ENCODE measurements around the gene SWSAP1. TPM values are rescaled to one million over a fixed set of nuclear protein-coding genes. Genes with fewer than 3 reads are reported as not detected.

Gene SWSAP1
- total and polyA plus RNA-seq, 2 of the 4 experiments (the other 2 are of a cell fraction) = 0.36 to 1.6 TPM

DNA sequence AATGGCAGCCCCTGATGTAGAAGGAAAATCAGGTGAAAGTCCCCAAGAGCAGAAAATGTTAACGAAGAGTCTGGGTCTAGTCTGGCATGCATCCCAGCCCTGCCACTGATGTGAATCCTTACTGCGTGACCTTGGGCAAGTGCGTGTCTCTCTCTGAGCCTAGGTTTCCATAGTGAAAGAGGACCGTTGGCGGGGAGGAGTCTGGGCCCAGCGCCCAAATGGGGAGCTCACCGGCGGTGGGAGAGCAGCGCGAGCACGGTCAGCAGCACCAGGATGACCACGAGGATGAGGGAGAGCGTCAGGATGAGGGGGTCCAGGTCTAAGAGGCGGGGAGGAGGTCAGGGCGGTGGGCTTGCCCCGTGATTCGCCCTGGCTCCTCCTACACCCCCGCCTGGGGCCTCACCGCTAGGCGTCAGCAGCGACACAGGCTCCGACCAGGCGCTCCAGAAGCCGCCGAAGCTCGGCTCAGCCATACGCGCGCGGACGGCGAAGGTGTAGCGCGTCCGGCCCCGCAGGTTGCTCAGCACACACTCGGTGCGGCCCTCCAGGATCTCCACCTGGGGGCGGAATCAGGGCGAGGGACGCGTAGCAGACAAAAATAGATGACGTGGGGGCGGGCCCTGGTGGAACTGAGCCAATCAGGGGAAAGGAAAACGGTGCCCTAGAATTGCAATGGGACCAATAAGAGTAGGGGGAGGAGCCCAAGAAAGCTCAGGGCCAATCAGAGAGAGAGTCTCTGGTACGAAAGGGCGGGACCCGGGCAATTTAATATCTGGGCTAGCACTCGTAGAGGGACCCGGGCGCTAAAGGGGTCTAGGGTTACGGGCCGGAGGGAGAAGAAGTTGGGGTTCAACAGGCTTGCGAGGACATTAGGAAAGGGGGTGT lies 6.4 kb downstream of the SWSAP1 start:
- Histone ChIP-seq H4K5ac (ENCODE audit: low read depth, low read length) (peak overlapping the region; percentile 60; the same call in 1 of the 2 replicates), H4K8ac (ENCODE audit: low read depth in 2 of 2, low read length in 2 of 2) (peak overlapping the region; percentile 9 to 71; a peak in 2 of 4 replicates), H2AK9ac (replicated peaks; ENCODE audit: low read depth, low read length, poor library complexity) (peak overlapping the region; percentile 68), H2BK120ac (ENCODE audit: low read depth, low read length) (peak overlapping the region; percentile 45), H3K79me1 (ENCODE audit: low read depth in 1 of 2, low read length in 2 of 2) (peaks cover 8 to 25% of the 10 kb centered on the region in 2 experiments), H3K9ac (ENCODE audit: low read depth, low read length) (peak overlapping the region; percentile 65), H4K91ac (ENCODE audit: insufficient read depth, low read depth, low read length) (peak overlapping the region; percentile 81; the same call in 1 of the 2 replicates), H2BK15ac (ENCODE audit: low read depth, low read length) (peak overlapping the region; percentile 22; the same call in 1 of the 3 replicates), H2BK5ac (ENCODE audit: low read depth, low read length, poor library complexity, severe bottlenecking) (peak overlapping the region; percentile 81), H3K9me1 (ENCODE audit: insufficient read depth, low read length) (peaks cover 23% of the 10 kb centered on the region), H3K27me3 (ENCODE audit: control insufficient read depth, insufficient read depth, low read length) (no peaks in the 10 kb centered on the region; the same call in 1 of the 2 replicates), H3K18ac (ENCODE audit: low read depth, low read length) (peak overlapping the region; percentile 43), H3K4me2 (ENCODE audit: low read depth, low read length) (peak overlapping the region; percentile 97), H3K27ac (ENCODE audit: insufficient read depth, low read length) (peak overlapping the region; percentile 62), H3K36me3 (ENCODE audit: control insufficient read depth, insufficient read depth, low read length) (no peaks in the 10 kb centered on the region), H4K20me1 (ENCODE audit: insufficient read depth, low read length) (peaks cover 11% of the 10 kb centered on the region; the same call in 1 of the 2 replicates), H2BK20ac (ENCODE audit: low read depth, low read length) (no peak overlapping the region), H3K4me1 (ENCODE audit: control insufficient read depth, insufficient read depth, low read length) (peaks cover 20% of the 10 kb centered on the region), H3K9me3 (ENCODE audit: control insufficient read depth, insufficient read depth, low read length) (no peaks in the 10 kb centered on the region), H2AK5ac (ENCODE audit: low read depth, low read length) (peak overlapping the region; percentile 51), H3K14ac (replicated peaks; ENCODE audit: low read depth, low read length) (0 out of 2 replicates have a peak overlapping the region, but pooled peaks have one; percentile 4), H3K56ac (ENCODE audit: extremely low read depth, insufficient read depth, low read length) (no peak overlapping the region), H3K4ac (ENCODE audit: low read depth, low read length) (peak overlapping the region; percentile 29), H3K23ac (ENCODE audit: low read depth, low read length) (peak overlapping the region; percentile 41; the same call in 1 of the 2 replicates), H2AFZ (replicated peaks; ENCODE audit: low read length, poor library complexity) (peak overlapping the region; percentile 96), H3K4me3 (ENCODE audit: insufficient read depth, low read depth, low read length) (peak overlapping the region; percentile 86)
- ChIA-PET CTCF (interaction anchor here (0.5 to 2.9 kb wide), 17 partner anchors 11 to 178 kb away, joined by 3 to 9 read pairs (median 4); partner anchors contain the start of genes ELOF1, ODAD3 and PRKCSH), POLR2A (ENCODE audit: unreplicated experiment) (interaction anchor here (0.5 to 1.3 kb wide), 4 partner anchors 11 to 87 kb away, joined by 3 to 14 read pairs (median 4); no protein-coding TSS in a partner anchor)
- in situ Hi-C loops (cut with MboI; ENCODE audit: low sequenced_read_pairs) (no loop called here), intact Hi-C loops (cut with micrococcal nuclease) (loop anchor here (1.0 to 5.0 kb wide), 3 partner anchors 41 to 102 kb away; no protein-coding TSS in a partner anchor), dilution Hi-C loops (cut with HindIII; ENCODE audit: low sequenced_read_pairs, unreplicated experiment) (no loop called here)
- WGBS, 2 experiments (ENCODE audit: extremely low coverage in 2 of 2, insufficient read length in 1 of 2) = 1% methylated on average over 34 of the region's 54 CpGs; no CpG with 5 or more reads in 1 of the 2 experiments
- no TSS peak for BruUV-seq (replicated peaks)
- peak; percentile 93 for DNase-seq
- ATAC-seq (ENCODE audit: low read depth) = peak; percentile 88
- no peak for TF ChIP-seq MAFK (IDR thresholded peaks at IDR 0.05; ENCODE audit: low read depth, low read length)
- no peak for TF ChIP-seq CEBPB (IDR thresholded peaks at IDR 0.05; ENCODE audit: low read depth, low read length)
- TF ChIP-seq, protein P1, sequence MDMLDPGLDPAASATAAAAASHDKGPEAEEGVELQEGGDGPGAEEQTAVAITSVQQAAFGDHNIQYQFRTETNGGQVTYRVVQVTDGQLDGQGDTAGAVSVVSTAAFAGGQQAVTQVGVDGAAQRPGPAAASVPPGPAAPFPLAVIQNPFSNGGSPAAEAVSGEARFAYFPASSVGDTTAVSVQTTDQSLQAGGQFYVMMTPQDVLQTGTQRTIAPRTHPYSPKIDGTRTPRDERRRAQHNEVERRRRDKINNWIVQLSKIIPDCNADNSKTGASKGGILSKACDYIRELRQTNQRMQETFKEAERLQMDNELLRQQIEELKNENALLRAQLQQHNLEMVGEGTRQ (IDR thresholded peaks at IDR 0.05; ENCODE audit: low read depth, low read length) = no peak
- TF ChIP-seq, protein P2, sequence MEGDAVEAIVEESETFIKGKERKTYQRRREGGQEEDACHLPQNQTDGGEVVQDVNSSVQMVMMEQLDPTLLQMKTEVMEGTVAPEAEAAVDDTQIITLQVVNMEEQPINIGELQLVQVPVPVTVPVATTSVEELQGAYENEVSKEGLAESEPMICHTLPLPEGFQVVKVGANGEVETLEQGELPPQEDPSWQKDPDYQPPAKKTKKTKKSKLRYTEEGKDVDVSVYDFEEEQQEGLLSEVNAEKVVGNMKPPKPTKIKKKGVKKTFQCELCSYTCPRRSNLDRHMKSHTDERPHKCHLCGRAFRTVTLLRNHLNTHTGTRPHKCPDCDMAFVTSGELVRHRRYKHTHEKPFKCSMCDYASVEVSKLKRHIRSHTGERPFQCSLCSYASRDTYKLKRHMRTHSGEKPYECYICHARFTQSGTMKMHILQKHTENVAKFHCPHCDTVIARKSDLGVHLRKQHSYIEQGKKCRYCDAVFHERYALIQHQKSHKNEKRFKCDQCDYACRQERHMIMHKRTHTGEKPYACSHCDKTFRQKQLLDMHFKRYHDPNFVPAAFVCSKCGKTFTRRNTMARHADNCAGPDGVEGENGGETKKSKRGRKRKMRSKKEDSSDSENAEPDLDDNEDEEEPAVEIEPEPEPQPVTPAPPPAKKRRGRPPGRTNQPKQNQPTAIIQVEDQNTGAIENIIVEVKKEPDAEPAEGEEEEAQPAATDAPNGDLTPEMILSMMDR (conservative IDR thresholded peaks at IDR 0.05; ENCODE audit: low read depth, low read length) = peak; percentile 53
- TF ChIP-seq POLR2A (IDR thresholded peaks at IDR 0.05; ENCODE audit: low read depth, low read length) = peak; percentile 91
- peak; percentile 70; the same call in 1 of the 2 replicates for TF ChIP-seq MAZ (IDR thresholded peaks at IDR 0.05; ENCODE audit: borderline replicate concordance, low read depth, low read length)
- TF ChIP-seq, protein P3, sequence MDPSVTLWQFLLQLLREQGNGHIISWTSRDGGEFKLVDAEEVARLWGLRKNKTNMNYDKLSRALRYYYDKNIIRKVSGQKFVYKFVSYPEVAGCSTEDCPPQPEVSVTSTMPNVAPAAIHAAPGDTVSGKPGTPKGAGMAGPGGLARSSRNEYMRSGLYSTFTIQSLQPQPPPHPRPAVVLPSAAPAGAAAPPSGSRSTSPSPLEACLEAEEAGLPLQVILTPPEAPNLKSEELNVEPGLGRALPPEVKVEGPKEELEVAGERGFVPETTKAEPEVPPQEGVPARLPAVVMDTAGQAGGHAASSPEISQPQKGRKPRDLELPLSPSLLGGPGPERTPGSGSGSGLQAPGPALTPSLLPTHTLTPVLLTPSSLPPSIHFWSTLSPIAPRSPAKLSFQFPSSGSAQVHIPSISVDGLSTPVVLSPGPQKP (IDR thresholded peaks at IDR 0.05; ENCODE audit: borderline replicate concordance, low read depth, low read length) = no peak
- no peak for TF ChIP-seq MXI1 (IDR thresholded peaks at IDR 0.05; ENCODE audit: borderline replicate concordance, low read depth, low read length)
- TF ChIP-seq RFX5 (IDR thresholded peaks at IDR 0.05; ENCODE audit: low read depth, low read length) = no peak
- peak; percentile 28; the same call in 1 of the 2 replicates for TF ChIP-seq SMC3 (IDR thresholded peaks at IDR 0.05; ENCODE audit: low read depth, low read length)
- TF ChIP-seq RCOR1 (IDR thresholded peaks at IDR 0.05; ENCODE audit: insufficient replicate concordance, low read length) = no peak
- no peak for TF ChIP-seq CHD1 (IDR thresholded peaks at IDR 0.05; ENCODE audit: low read depth, low read length)

Measured in IMR-90 (cell line).